A549 (cell line): ENCODE results near the gene ABCA7.

Experiments
- CTCF ChIP-seq: fragments of >200 bp; sonication (Bioruptor Twin); formaldehyde crosslinking; IDR thresholded peaks from 3 replicates; pipeline ENCODE4 v1.5.1; 2016
- ELK1 ChIP-seq: fragments of 150-350 bp; IDR thresholded peaks from 2 replicates; pipeline ENCODE4 v1.6.1; 2014; ENCODE audit warnings: low read depth, mild to moderate bottlenecking, low read length
- REST ChIP-seq: fragments of 200-600 bp; sonication (generic); IDR thresholded peaks from 2 replicates; pipeline ENCODE4 v1.6.1; 2016; ENCODE audit warnings: antibody characterized with exemption, mild to moderate bottlenecking, moderate library complexity
- USF2 ChIP-seq: fragments of 450-650 bp; IDR thresholded peaks from 2 replicates; pipeline ENCODE4 v1.6.1; 2014; ENCODE audit warnings: antibody characterized with exemption

GRCh38 chr19:1113030-1113985, 73.4 kb downstream of the ABCA7 start:
- TF ChIP-seq CTCF: peak; percentile 70
- no peak for TF ChIP-seq USF2
- no peak for TF ChIP-seq REST
- TF ChIP-seq ELK1: no peak
